Gastroesophageal sphincter (tissue), 3 donors: ENCODE measurements around the gene SLC27A1.

Source experiments
- POLR2A ChIP-seq, 2 donors: fragments of 450-650 bp; IDR thresholded peaks; one replicate each; pipeline ENCODE4 v1.6.1; 2017; ENCODE audit warnings: antibody characterized with exemption in 2 of 2, mild to moderate bottlenecking in 2 of 2, moderate library complexity in 1 of 2
- TF ChIP-seq, protein P1 (sequence below), 4 experiments: fragments of 200-600 bp in 2 of 4; fragments of 450-650 bp in 2 of 4; sonication (generic) in 1 of 4; IDR thresholded peaks; one replicate each; pipeline ENCODE4 v1.5.1; 2017 to 2019; ENCODE audit warnings: antibody characterized with exemption in 4 of 4, mild to moderate bottlenecking in 2 of 4, moderate library complexity in 2 of 4

- TF ChIP-seq, protein P1, sequence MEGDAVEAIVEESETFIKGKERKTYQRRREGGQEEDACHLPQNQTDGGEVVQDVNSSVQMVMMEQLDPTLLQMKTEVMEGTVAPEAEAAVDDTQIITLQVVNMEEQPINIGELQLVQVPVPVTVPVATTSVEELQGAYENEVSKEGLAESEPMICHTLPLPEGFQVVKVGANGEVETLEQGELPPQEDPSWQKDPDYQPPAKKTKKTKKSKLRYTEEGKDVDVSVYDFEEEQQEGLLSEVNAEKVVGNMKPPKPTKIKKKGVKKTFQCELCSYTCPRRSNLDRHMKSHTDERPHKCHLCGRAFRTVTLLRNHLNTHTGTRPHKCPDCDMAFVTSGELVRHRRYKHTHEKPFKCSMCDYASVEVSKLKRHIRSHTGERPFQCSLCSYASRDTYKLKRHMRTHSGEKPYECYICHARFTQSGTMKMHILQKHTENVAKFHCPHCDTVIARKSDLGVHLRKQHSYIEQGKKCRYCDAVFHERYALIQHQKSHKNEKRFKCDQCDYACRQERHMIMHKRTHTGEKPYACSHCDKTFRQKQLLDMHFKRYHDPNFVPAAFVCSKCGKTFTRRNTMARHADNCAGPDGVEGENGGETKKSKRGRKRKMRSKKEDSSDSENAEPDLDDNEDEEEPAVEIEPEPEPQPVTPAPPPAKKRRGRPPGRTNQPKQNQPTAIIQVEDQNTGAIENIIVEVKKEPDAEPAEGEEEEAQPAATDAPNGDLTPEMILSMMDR (IDR thresholded peaks at IDR 0.05) = no peak
- TF ChIP-seq POLR2A (IDR thresholded peaks at IDR 0.05) = no peak
Observed at GRCh38 chr19:17495639-17496296, 25.4 kb downstream of the SLC27A1 start.
